HepG2 (cell line): ENCODE results near the gene SIRT5. TPM values are rescaled to one million over a fixed set of nuclear protein-coding genes. Genes with fewer than 3 reads are reported as not detected.

Experiments
- AGO2 ChIP-seq: fragments of 200-400 bp; formaldehyde crosslinking; optimal IDR thresholded peaks from 2 replicates; pipeline ENCODE3; 2017; ENCODE audit warnings: mild to moderate bottlenecking, low read depth, low read length, moderate library complexity
- ASH2L ChIP-seq: fragments of 300-600, 200-600 bp; sonication (generic); IDR thresholded peaks from 2 replicates; pipeline ENCODE4 v1.7.0; 2017; ENCODE audit warnings: low read depth, mild to moderate bottlenecking, moderate library complexity, mixed read lengths, low read length; ENCODE audit not compliant: insufficient read length
- JDP2 ChIP-seq: sonication (generic); formaldehyde crosslinking; IDR thresholded peaks from 2 replicates; pipeline ENCODE4 v1.8.1; 2022; ENCODE audit warnings: missing genetic modification reagents, borderline replicate concordance
- KDM5B ChIP-seq: sonication (generic); formaldehyde crosslinking; IDR thresholded peaks from 2 replicates; pipeline ENCODE4 v1.4.0; 2020; ENCODE audit warnings: missing genetic modification reagents, mild to moderate bottlenecking, borderline replicate concordance
- KLF11 ChIP-seq: IDR thresholded peaks from 2 replicates; pipeline ENCODE4 v1.6.1; 2016; ENCODE audit warnings: missing compliant biosample characterization
- MIER2 ChIP-seq: IDR thresholded peaks from 2 replicates; pipeline ENCODE4 v1.6.1; 2016; ENCODE audit warnings: missing biosample characterization, missing genetic modification reagents
- MTF1 ChIP-seq: sonication (generic); formaldehyde crosslinking; IDR thresholded peaks from 2 replicates; pipeline ENCODE4 v1.5.0; 2020; ENCODE audit warnings: missing genetic modification reagents
- SNAPC2 ChIP-seq: sonication (generic); formaldehyde crosslinking; IDR thresholded peaks from 2 replicates; pipeline ENCODE4 v1.8.1; 2022; ENCODE audit warnings: mild to moderate bottlenecking, missing genetic modification reagents
- SPEN ChIP-seq: sonication (generic); formaldehyde crosslinking; IDR thresholded peaks from 2 replicates; pipeline ENCODE4 v1.5.1; 2020; ENCODE audit warnings: low read depth, mild to moderate bottlenecking, missing genetic modification reagents
- U2AF2 ChIP-seq: fragments of 200-400 bp; formaldehyde crosslinking; IDR thresholded peaks from 2 replicates; pipeline ENCODE4 v1.6.1; 2017; ENCODE audit warnings: low read depth, mild to moderate bottlenecking, low read length
- YEATS2 ChIP-seq: sonication (generic); formaldehyde crosslinking; IDR thresholded peaks from 2 replicates; pipeline ENCODE4 v1.4.0; 2020; ENCODE audit warnings: missing genetic modification reagents, borderline replicate concordance
- ZFP36L2 ChIP-seq: sonication (generic); formaldehyde crosslinking; IDR thresholded peaks from 2 replicates; pipeline ENCODE4 v1.4.0; 2020; ENCODE audit warnings: missing genetic modification reagents
- ZNF543 ChIP-seq: sonication (generic); formaldehyde crosslinking; IDR thresholded peaks from 2 replicates; pipeline ENCODE4 v1.4.0; 2020; ENCODE audit warnings: mild to moderate bottlenecking, missing genetic modification reagents
- ZNF605 ChIP-seq: sonication (generic); formaldehyde crosslinking; IDR thresholded peaks from 2 replicates; pipeline ENCODE4 v1.8.0; 2022; ENCODE audit warnings: mild to moderate bottlenecking, missing genetic modification reagents
- ZNF614 ChIP-seq: IDR thresholded peaks from 2 replicates; pipeline ENCODE4 v1.6.1; 2018; ENCODE audit warnings: missing biosample characterization, missing genetic modification reagents, inconsistent platforms, borderline replicate concordance
- polyA plus RNA-seq, 8 experiments: library from polyadenylated mRNA; depleted of rRNA in 3 of 8; stranded (reverse) in 7 of 8; unstranded in 1 of 8; fragments of >200 nt; fragmentation: Illumina TruSeq in 4 of 8; extraction: Trizol in 4 of 8; gene quantifications; 2 replicates each; pipeline versions ENCODE4 v1.2.1 to v1.2.3, GENCODE V29; 2011 to 2016; ENCODE audit warnings: low read depth in 4 of 8, missing spikeins in 1 of 8, mixed read lengths in 1 of 8; ENCODE audit not compliant: insufficient read depth in 1 of 8
- total RNA-seq, 5 experiments: library from RNA; depleted of rRNA; stranded (reverse); fragments of >200 nt; fragmentation: Illumina TruSeq; extraction: Trizol; gene quantifications; 2 replicates each; pipeline ENCODE4 v1.2.3, GENCODE V29; 2016; ENCODE audit warnings: low read depth in 1 of 5
- TF ChIP-seq, protein P1 (sequence below): sonication (generic); formaldehyde crosslinking; IDR thresholded peaks from 2 replicates; pipeline ENCODE4 v1.4.0; 2020; ENCODE audit warnings: missing genetic modification reagents, borderline replicate concordance
- TF ChIP-seq, protein P2 (sequence below): sonication (generic); formaldehyde crosslinking; IDR thresholded peaks from 2 replicates; pipeline ENCODE4 v1.8.0; 2022; ENCODE audit warnings: mild to moderate bottlenecking, missing genetic modification reagents; ENCODE audit not compliant: insufficient replicate concordance
- TF ChIP-seq, protein P3 (sequence below): sonication (generic); formaldehyde crosslinking; IDR thresholded peaks from 2 replicates; pipeline ENCODE4 v1.9.0; 2021; ENCODE audit warnings: missing genetic modification reagents, mild to moderate bottlenecking, borderline replicate concordance

The SIRT5 gene
- total and polyA plus RNA-seq, 2 of the 13 experiments (the other 11 are each of a cell fraction or from before 2014, with no cell fraction given), result 14.1 to 16.6 TPM

DNA sequence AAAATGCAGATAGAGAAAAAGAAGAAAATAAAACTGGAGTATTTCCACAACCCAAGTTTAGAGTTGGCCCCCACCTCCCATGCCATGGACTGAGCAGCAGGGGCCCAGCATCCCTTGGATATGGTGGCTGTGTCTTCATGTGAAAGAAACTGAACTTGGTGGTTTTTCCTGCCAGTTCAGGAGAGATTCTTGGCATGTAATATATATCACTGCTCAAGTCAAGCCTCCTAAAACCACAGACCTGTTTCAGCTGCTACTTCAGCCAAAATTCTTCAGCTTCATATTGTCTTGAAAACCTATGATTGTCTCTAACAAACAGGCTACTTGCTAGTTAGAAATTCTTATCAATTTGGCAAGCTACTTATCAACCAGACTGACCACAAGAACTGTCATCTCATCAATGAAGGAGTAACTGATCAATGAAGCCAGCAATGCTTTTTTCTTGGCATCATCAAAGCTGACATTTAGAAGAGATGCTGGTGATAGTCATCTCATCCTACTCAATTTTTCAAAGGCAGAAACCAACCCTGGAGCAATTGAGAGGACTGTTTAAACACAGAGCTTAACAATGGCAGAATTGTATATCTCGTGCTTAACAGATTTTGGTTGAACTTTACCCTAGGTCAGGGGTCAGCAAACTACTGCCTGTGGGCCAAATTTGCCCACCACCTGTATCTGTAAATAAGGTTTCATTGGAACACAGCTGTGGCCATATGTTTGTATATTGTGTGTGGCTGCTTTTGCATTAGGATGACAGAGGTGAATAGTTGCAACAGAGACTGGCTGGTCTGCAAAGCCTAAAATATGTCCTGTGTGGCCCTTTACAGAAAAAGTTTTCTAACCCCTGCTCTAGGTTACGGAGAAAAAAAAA is 30.4 kb downstream of the SIRT5 start (continued):
- TF ChIP-seq, protein P1, sequence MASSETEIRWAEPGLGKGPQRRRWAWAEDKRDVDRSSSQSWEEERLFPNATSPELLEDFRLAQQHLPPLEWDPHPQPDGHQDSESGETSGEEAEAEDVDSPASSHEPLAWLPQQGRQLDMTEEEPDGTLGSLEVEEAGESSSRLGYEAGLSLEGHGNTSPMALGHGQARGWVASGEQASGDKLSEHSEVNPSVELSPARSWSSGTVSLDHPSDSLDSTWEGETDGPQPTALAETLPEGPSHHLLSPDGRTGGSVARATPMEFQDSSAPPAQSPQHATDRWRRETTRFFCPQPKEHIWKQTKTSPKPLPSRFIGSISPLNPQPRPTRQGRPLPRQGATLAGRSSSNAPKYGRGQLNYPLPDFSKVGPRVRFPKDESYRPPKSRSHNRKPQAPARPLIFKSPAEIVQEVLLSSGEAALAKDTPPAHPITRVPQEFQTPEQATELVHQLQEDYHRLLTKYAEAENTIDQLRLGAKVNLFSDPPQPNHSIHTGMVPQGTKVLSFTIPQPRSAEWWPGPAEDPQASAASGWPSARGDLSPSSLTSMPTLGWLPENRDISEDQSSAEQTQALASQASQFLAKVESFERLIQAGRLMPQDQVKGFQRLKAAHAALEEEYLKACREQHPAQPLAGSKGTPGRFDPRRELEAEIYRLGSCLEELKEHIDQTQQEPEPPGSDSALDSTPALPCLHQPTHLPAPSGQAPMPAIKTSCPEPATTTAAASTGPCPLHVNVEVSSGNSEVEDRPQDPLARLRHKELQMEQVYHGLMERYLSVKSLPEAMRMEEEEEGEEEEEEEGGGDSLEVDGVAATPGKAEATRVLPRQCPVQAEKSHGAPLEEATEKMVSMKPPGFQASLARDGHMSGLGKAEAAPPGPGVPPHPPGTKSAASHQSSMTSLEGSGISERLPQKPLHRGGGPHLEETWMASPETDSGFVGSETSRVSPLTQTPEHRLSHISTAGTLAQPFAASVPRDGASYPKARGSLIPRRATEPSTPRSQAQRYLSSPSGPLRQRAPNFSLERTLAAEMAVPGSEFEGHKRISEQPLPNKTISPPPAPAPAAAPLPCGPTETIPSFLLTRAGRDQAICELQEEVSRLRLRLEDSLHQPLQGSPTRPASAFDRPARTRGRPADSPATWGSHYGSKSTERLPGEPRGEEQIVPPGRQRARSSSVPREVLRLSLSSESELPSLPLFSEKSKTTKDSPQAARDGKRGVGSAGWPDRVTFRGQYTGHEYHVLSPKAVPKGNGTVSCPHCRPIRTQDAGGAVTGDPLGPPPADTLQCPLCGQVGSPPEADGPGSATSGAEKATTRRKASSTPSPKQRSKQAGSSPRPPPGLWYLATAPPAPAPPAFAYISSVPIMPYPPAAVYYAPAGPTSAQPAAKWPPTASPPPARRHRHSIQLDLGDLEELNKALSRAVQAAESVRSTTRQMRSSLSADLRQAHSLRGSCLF (CRISPR knock-in tag), result no peak
- TF ChIP-seq, protein P2, sequence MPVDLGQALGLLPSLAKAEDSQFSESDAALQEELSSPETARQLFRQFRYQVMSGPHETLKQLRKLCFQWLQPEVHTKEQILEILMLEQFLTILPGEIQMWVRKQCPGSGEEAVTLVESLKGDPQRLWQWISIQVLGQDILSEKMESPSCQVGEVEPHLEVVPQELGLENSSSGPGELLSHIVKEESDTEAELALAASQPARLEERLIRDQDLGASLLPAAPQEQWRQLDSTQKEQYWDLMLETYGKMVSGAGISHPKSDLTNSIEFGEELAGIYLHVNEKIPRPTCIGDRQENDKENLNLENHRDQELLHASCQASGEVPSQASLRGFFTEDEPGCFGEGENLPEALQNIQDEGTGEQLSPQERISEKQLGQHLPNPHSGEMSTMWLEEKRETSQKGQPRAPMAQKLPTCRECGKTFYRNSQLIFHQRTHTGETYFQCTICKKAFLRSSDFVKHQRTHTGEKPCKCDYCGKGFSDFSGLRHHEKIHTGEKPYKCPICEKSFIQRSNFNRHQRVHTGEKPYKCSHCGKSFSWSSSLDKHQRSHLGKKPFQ (CRISPR knock-in tag), result no peak
- TF ChIP-seq U2AF2, result no peak
- TF ChIP-seq JDP2 (CRISPR knock-in tag), result no peak; the same call in 1 of the 2 replicates
- TF ChIP-seq YEATS2 (CRISPR knock-in tag), result peak; percentile 47; the same call in 1 of the 2 replicates
- no peak for TF ChIP-seq KDM5B (CRISPR knock-in tag)
- no peak for TF ChIP-seq KLF11 (CRISPR knock-in tag)
- peak; percentile 98 for TF ChIP-seq ASH2L
- no peak for TF ChIP-seq MTF1 (CRISPR knock-in tag)
- TF ChIP-seq SNAPC2 (CRISPR knock-in tag), result peak; percentile 93; the same call in 1 of the 2 replicates
- TF ChIP-seq ZNF543 (CRISPR knock-in tag), result peak; percentile 90; the same call in 1 of the 2 replicates
- no peak for TF ChIP-seq AGO2
- TF ChIP-seq, protein P3, sequence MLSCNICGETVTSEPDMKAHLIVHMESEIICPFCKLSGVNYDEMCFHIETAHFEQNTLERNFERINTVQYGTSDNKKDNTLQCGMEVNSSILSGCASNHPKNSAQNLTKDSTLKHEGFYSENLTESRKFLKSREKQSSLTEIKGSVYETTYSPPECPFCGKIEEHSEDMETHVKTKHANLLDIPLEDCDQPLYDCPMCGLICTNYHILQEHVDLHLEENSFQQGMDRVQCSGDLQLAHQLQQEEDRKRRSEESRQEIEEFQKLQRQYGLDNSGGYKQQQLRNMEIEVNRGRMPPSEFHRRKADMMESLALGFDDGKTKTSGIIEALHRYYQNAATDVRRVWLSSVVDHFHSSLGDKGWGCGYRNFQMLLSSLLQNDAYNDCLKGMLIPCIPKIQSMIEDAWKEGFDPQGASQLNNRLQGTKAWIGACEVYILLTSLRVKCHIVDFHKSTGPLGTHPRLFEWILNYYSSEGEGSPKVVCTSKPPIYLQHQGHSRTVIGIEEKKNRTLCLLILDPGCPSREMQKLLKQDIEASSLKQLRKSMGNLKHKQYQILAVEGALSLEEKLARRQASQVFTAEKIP (CRISPR knock-in tag), result no peak; the same call in 1 of the 2 replicates
- no peak for TF ChIP-seq SPEN
- peak; percentile 78 for TF ChIP-seq MIER2
- TF ChIP-seq ZFP36L2 (CRISPR knock-in tag), result no peak
- peak; percentile 55; the same call in 1 of the 2 replicates for TF ChIP-seq ZNF605 (CRISPR knock-in tag)
- TF ChIP-seq ZNF614 (CRISPR knock-in tag), result peak; percentile 82
